Measurements from ENCODE around the gene TMEM41B.

DNA sequence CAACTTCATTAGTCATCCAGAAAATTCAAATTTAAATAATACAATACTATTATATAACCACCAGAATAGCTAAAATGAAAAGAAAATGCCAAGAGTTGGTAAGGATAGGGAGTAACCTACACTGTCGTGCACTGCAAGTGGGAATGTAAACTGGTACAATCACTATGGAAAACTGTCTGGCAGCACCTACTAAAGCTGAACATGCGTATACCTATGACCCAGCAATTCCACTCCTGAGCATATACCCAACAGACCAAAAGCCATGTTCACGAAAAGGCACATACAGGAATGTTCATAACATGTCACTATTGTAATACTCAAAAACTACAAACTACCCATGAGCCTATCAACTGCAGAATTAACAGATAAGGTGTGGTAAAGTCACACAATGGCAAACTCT, 81.9 kb downstream of the TMEM41B start:
- TF ChIP-seq, protein P1, sequence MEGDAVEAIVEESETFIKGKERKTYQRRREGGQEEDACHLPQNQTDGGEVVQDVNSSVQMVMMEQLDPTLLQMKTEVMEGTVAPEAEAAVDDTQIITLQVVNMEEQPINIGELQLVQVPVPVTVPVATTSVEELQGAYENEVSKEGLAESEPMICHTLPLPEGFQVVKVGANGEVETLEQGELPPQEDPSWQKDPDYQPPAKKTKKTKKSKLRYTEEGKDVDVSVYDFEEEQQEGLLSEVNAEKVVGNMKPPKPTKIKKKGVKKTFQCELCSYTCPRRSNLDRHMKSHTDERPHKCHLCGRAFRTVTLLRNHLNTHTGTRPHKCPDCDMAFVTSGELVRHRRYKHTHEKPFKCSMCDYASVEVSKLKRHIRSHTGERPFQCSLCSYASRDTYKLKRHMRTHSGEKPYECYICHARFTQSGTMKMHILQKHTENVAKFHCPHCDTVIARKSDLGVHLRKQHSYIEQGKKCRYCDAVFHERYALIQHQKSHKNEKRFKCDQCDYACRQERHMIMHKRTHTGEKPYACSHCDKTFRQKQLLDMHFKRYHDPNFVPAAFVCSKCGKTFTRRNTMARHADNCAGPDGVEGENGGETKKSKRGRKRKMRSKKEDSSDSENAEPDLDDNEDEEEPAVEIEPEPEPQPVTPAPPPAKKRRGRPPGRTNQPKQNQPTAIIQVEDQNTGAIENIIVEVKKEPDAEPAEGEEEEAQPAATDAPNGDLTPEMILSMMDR (IDR thresholded peaks at IDR 0.05 in 4 of 5, conservative IDR thresholded peaks at IDR 0.05 in 1 of 5) = no peak
- TF ChIP-seq POLR2A (IDR thresholded peaks at IDR 0.05) = no peak

Data from gastrocnemius medialis (tissue), 4 donors.